ENCODE measurements around the gene DHX15. TPM values are rescaled to one million over a fixed set of nuclear protein-coding genes. Genes with fewer than 3 reads are reported as not detected.

DHX15 gene
- polyA plus RNA-seq, 1 experiment, result 53.2 TPM

DNA sequence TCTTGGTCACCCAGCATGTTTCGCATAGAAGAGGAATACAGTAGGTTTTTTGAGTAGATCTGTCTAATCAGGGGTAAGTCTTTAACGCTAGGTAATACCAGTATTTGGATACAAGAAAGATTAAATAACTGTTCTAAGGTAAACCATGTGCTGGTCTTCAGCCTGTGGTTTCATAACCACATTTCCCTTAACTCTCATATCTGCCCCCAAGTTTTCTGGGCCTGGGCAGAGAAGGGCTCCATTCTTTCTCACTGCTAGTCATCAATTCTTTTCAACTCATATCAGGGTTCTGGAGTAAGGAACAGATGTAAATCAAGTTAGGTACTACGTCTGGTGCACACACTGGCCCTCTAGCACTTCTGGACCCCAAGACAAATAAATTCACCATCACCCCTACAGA, 49.0 kb downstream of the DHX15 start:
- ChIA-PET POLR2A (no interaction called here), CTCF (no interaction called here)
- no peak for DNase-seq (ENCODE audit: low read depth)
- peaks cover 5% of the 10 kb centered on the region; the same call in 1 of the 2 replicates for H3K36me3 ChIP-seq (ENCODE audit: control insufficient read depth, insufficient read depth, low read length)
- no peak overlapping the region for H3K4me3 ChIP-seq (ENCODE audit: low read depth, low read length)
- no peaks in the 10 kb centered on the region for H3K27me3 ChIP-seq (ENCODE audit: control insufficient read depth, insufficient read depth, low read length)
- TF ChIP-seq, protein P1, sequence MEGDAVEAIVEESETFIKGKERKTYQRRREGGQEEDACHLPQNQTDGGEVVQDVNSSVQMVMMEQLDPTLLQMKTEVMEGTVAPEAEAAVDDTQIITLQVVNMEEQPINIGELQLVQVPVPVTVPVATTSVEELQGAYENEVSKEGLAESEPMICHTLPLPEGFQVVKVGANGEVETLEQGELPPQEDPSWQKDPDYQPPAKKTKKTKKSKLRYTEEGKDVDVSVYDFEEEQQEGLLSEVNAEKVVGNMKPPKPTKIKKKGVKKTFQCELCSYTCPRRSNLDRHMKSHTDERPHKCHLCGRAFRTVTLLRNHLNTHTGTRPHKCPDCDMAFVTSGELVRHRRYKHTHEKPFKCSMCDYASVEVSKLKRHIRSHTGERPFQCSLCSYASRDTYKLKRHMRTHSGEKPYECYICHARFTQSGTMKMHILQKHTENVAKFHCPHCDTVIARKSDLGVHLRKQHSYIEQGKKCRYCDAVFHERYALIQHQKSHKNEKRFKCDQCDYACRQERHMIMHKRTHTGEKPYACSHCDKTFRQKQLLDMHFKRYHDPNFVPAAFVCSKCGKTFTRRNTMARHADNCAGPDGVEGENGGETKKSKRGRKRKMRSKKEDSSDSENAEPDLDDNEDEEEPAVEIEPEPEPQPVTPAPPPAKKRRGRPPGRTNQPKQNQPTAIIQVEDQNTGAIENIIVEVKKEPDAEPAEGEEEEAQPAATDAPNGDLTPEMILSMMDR (IDR thresholded peaks at IDR 0.05; ENCODE audit: insufficient read depth, low read depth, low read length), result no peak

DNA sequence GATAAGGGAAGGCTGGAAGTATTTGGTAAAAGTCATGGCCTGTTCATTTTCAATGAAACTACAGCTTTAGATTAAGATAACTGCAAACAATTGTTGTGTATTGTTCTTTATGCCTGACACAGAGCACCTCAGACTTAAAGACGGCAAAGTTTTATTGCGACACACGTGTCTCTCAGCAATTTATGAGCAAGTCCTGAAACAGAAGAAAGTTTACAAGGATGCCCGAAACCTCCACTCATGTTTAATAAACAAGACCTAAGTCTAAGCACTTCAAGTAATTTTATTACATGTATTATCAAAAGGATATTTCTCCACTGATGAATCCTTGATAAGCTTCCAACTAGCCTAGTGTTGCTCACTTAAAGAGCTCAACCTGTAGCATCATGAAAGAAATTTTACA, 51.0 kb downstream of the DHX15 start:
- Histone ChIP-seq H3K27me3 (ENCODE audit: control insufficient read depth, insufficient read depth, low read length) (no peaks in the 10 kb centered on the region), H3K36me3 (ENCODE audit: control insufficient read depth, insufficient read depth, low read length) (peaks cover 5% of the 10 kb centered on the region), H3K4me3 (ENCODE audit: low read depth, low read length) (no peak overlapping the region)
- ChIA-PET CTCF (interaction anchor here (0.7 to 1.4 kb wide), 4 partner anchors 19 to 447 kb away, joined by 3 to 4 read pairs (median 4); no protein-coding TSS in a partner anchor), POLR2A (no interaction called here)
- DNase-seq (ENCODE audit: low read depth), result peak; percentile 26
- TF ChIP-seq, protein P1 (IDR thresholded peaks at IDR 0.05; ENCODE audit: insufficient read depth, low read depth, low read length), result no peak

GRCh38 chr4:24529555-24529954, 54.8 kb downstream of the DHX15 start:
- ChIA-PET CTCF (interaction anchor here (1.6 kb wide), 1 partner anchor 10 kb away, joined by 4 read pairs; no protein-coding TSS in a partner anchor), POLR2A (no interaction called here)
- H3K4me3 ChIP-seq (ENCODE audit: low read depth, low read length), result no peak overlapping the region
- peaks cover 2% of the 10 kb centered on the region for H3K36me3 ChIP-seq (ENCODE audit: control insufficient read depth, insufficient read depth, low read length)
- no peaks in the 10 kb centered on the region for H3K27me3 ChIP-seq (ENCODE audit: control insufficient read depth, insufficient read depth, low read length)
- DNase-seq (ENCODE audit: low read depth), result no peak
- TF ChIP-seq, protein P1 (IDR thresholded peaks at IDR 0.05; ENCODE audit: insufficient read depth, low read depth, low read length), result no peak

DNA sequence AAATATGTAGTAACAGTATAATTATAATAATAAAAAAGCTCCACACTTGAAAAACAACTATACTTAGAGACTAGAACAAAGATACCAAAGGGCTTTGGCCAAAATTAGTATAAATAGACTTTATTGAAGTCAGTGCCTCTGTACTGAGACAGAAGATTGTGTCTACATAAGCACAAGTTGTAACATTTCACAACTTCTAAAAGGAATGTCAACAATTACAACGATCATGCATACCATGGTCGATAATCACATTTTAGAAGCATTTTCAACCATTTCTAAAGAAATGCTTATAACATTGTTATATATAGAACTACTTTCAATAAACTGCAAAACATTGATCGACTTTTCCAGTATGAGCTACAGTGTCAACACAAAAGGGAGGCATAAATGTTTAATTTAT, 57.0 kb downstream of the DHX15 start:
- TF ChIP-seq, protein P1 (IDR thresholded peaks at IDR 0.05; ENCODE audit: insufficient read depth, low read depth, low read length), result no peak
- DNase-seq (ENCODE audit: low read depth), result no peak
- CTCF ChIA-PET, result interaction anchor here (1.5 kb wide), 1 partner anchor 12 kb away, joined by 5 read pairs; no protein-coding TSS in a partner anchor
- H3K27me3 ChIP-seq (ENCODE audit: control insufficient read depth, insufficient read depth, low read length), result no peaks in the 10 kb centered on the region
- POLR2A ChIA-PET, result no interaction called here
- no peak overlapping the region for H3K4me3 ChIP-seq (ENCODE audit: low read depth, low read length)
- peaks cover 2% of the 10 kb centered on the region for H3K36me3 ChIP-seq (ENCODE audit: control insufficient read depth, insufficient read depth, low read length)

- ChIA-PET POLR2A (no interaction called here), CTCF (no interaction called here)
- H3K27me3 ChIP-seq (ENCODE audit: control insufficient read depth, insufficient read depth, low read length), result no peaks in the 10 kb centered on the region
- no peak for DNase-seq (ENCODE audit: low read depth)
- H3K36me3 ChIP-seq (ENCODE audit: control insufficient read depth, insufficient read depth, low read length), result no peaks in the 10 kb centered on the region
- H3K4me3 ChIP-seq (ENCODE audit: low read depth, low read length), result no peak overlapping the region
- TF ChIP-seq, protein P1 (IDR thresholded peaks at IDR 0.05; ENCODE audit: insufficient read depth, low read depth, low read length), result no peak
Observed at GRCh38 chr4:24521544-24521943, 62.8 kb downstream of the DHX15 start.

Data from BJ (cell line).